ENCODE results near the gene MAPK13.

MAPK13 gene

GRCh38 chr6:36169023-36170007 is 39.0 kb downstream of the MAPK13 start:
- Mint-ChIP-seq H3K4me3 (no peak overlapping the region), H3K27ac (peak overlapping the region; percentile 71), H3K4me1 (peaks cover 32% of the 10 kb centered on the region), H3K36me3 (peaks cover 5% of the 10 kb centered on the region), H3K27me3 (no peaks in the 10 kb centered on the region), H3K9me3 (peaks cover 4% of the 10 kb centered on the region)
- DNase-seq: peak; percentile 25
- CTCF ChIA-PET: no interaction called here

GRCh38 chr6:36170704-36171103 is 40.4 kb downstream of the MAPK13 start:
- Mint-ChIP-seq H3K4me3 (no peak overlapping the region), H3K27me3 (no peaks in the 10 kb centered on the region), H3K4me1 (peaks cover 32% of the 10 kb centered on the region), H3K36me3 (peaks cover 5% of the 10 kb centered on the region), H3K27ac (no peak overlapping the region), H3K9me3 (peaks cover 4% of the 10 kb centered on the region)
- DNase-seq: no peak
- CTCF ChIA-PET: no interaction called here

- Mint-ChIP-seq H3K36me3 (peaks cover 6% of the 10 kb centered on the region), H3K27me3 (no peaks in the 10 kb centered on the region), H3K4me3 (no peak overlapping the region), H3K9me3 (peaks cover 4% of the 10 kb centered on the region), H3K27ac (peak overlapping the region; percentile 47), H3K4me1 (peaks cover 34% of the 10 kb centered on the region)
- CTCF ChIA-PET: interaction anchor here (0.9 to 1.2 kb wide), 2 partner anchors 9 to 42 kb away, joined by 3 to 4 read pairs; no protein-coding TSS in a partner anchor
- no peak for DNase-seq
These were observed 41.3 kb downstream of the MAPK13 start for GRCh38 chr6:36171573-36171972.

- DNase-seq: no peak
- H3K36me3 Mint-ChIP-seq: peaks cover 10% of the 10 kb centered on the region
- no peaks in the 10 kb centered on the region for H3K27me3 Mint-ChIP-seq
- H3K4me1 Mint-ChIP-seq: peaks cover 12% of the 10 kb centered on the region
- H3K27ac Mint-ChIP-seq: no peak overlapping the region
- no peak overlapping the region for H3K4me3 Mint-ChIP-seq
- CTCF ChIA-PET: interaction anchor here (1.3 kb wide), 1 partner anchor 15 kb away, joined by 3 read pairs; no protein-coding TSS in a partner anchor
- peaks cover 17% of the 10 kb centered on the region for H3K9me3 Mint-ChIP-seq
These were observed 46.9 kb downstream of the MAPK13 start for GRCh38 chr6:36177166-36177565.

- H3K27ac Mint-ChIP-seq: no peak overlapping the region
- CTCF ChIA-PET: interaction anchor here (0.7 to 1.7 kb wide), 3 partner anchors 10 to 47 kb away, joined by 3 read pairs; no protein-coding TSS in a partner anchor
- no peaks in the 10 kb centered on the region for H3K27me3 Mint-ChIP-seq
- no peak overlapping the region for H3K4me3 Mint-ChIP-seq
- peaks cover 17% of the 10 kb centered on the region for H3K9me3 Mint-ChIP-seq
- peaks cover 9% of the 10 kb centered on the region for H3K4me1 Mint-ChIP-seq
- DNase-seq: no peak
- peaks cover 12% of the 10 kb centered on the region for H3K36me3 Mint-ChIP-seq
These were observed 48.2 kb downstream of the MAPK13 start for GRCh38 chr6:36178544-36178943.

- H3K4me3 Mint-ChIP-seq: no peak overlapping the region
- no peak for DNase-seq
- H3K27ac Mint-ChIP-seq: no peak overlapping the region
- H3K36me3 Mint-ChIP-seq: peaks cover 12% of the 10 kb centered on the region
- H3K9me3 Mint-ChIP-seq: peaks cover 17% of the 10 kb centered on the region
- H3K27me3 Mint-ChIP-seq: no peaks in the 10 kb centered on the region
- CTCF ChIA-PET: no interaction called here
- peaks cover 9% of the 10 kb centered on the region for H3K4me1 Mint-ChIP-seq
These were observed 49.8 kb downstream of the MAPK13 start for GRCh38 chr6:36180126-36180525.

GRCh38 chr6:36184311-36184710 is 54.0 kb downstream of the MAPK13 start:
- H3K27ac Mint-ChIP-seq: no peak overlapping the region
- CTCF ChIA-PET: no interaction called here
- peaks cover 8% of the 10 kb centered on the region for H3K27me3 Mint-ChIP-seq
- H3K9me3 Mint-ChIP-seq: no peaks in the 10 kb centered on the region
- H3K4me3 Mint-ChIP-seq: no peak overlapping the region
- H3K4me1 Mint-ChIP-seq: no peaks in the 10 kb centered on the region
- DNase-seq: no peak
- H3K36me3 Mint-ChIP-seq: peaks cover 2% of the 10 kb centered on the region

- Mint-ChIP-seq H3K4me1 (no peaks in the 10 kb centered on the region), H3K4me3 (no peak overlapping the region), H3K36me3 (peaks cover 2% of the 10 kb centered on the region), H3K9me3 (no peaks in the 10 kb centered on the region), H3K27me3 (peaks cover 8% of the 10 kb centered on the region), H3K27ac (no peak overlapping the region)
- CTCF ChIA-PET: no interaction called here
- DNase-seq: no peak
These were observed 55.9 kb downstream of the MAPK13 start for GRCh38 chr6:36186199-36186598.

GRCh38 chr6:36187446-36187845 is 57.1 kb downstream of the MAPK13 start:
- peaks cover 12% of the 10 kb centered on the region for H3K27me3 Mint-ChIP-seq
- peaks cover 2% of the 10 kb centered on the region for H3K36me3 Mint-ChIP-seq
- CTCF ChIA-PET: no interaction called here

More at GRCh38 chr6:36187446-36187845, 57.1 kb downstream of the MAPK13 start:
- Mint-ChIP-seq H3K27ac (no peak overlapping the region), H3K4me3 (no peak overlapping the region), H3K9me3 (no peaks in the 10 kb centered on the region), H3K4me1 (no peaks in the 10 kb centered on the region)
- no peak for DNase-seq
